ENCODE results near the gene FHL3. TPM values are rescaled to one million over a fixed set of nuclear protein-coding genes. Genes with fewer than 3 reads are reported as not detected.

Gene FHL3
- total RNA-seq, 4 donors from 2014 or later: 6.2 to 18.7 (median 12.4) TPM

- no peak for DNase-seq
- intact Hi-C loops (cut with DNase I): no loop called here
- Histone ChIP-seq H3K4me1 (peaks cover 39 to 80% (median 60%) of the 10 kb centered on the region in 3 donors), H3K4me3 (no peak overlapping the region), H3K36me3 (peaks cover 0 to 25% (median 0%) of the 10 kb centered on the region in 3 donors), H3K27me3 (no peaks in the 10 kb centered on the region), H3K9me3 (no peaks in the 10 kb centered on the region), H3K27ac (peak overlapping the region; percentile 83 to 92 (median 90))
- 86 to 88% methylated on average over 9 to 15 of the region's 25 CpGs for WGBS, 2 donors
- no peak for TF ChIP-seq POLR2A (IDR thresholded peaks at IDR 0.05)
- TF ChIP-seq CTCF (IDR thresholded peaks at IDR 0.05): no peak
Observed at GRCh38 chr1:37997256-37998088, 7.8 kb downstream of the FHL3 start.

GRCh38 chr1:37995751-37996345 lies 9.5 kb downstream of the FHL3 start:
- peak overlapping the region; percentile 83 to 92 (median 90) for H3K27ac ChIP-seq
- TF ChIP-seq CTCF (IDR thresholded peaks at IDR 0.05): no peak
- peak in 1 of 4 donors; percentile 50 for TF ChIP-seq POLR2A (IDR thresholded peaks at IDR 0.05)
- WGBS, 2 donors: 1 to 10% methylated on average over 22 to 40 of the region's 46 CpGs
- H3K9me3 ChIP-seq: no peaks in the 10 kb centered on the region
- intact Hi-C loops (cut with DNase I): no loop called here
- peaks cover 0 to 25% (median 0%) of the 10 kb centered on the region in 3 donors for H3K36me3 ChIP-seq
- peaks cover 28 to 64% (median 46%) of the 10 kb centered on the region in 3 donors for H3K4me1 ChIP-seq
- peak overlapping the region; percentile 48 to 72 (median 60) for H3K4me3 ChIP-seq
- peak; percentile 32 for DNase-seq
- no peaks in the 10 kb centered on the region for H3K27me3 ChIP-seq

GRCh38 chr1:37994886-37995566 lies 10.3 kb downstream of the FHL3 start:
- WGBS, 2 donors: 35 to 56% methylated on average over 9 to 11 of the region's 11 CpGs
- H3K9me3 ChIP-seq: no peaks in the 10 kb centered on the region
- H3K27me3 ChIP-seq: no peaks in the 10 kb centered on the region
- H3K4me1 ChIP-seq: peaks cover 20 to 62% (median 42%) of the 10 kb centered on the region in 3 donors
- peaks cover 0 to 25% (median 0%) of the 10 kb centered on the region in 3 donors for H3K36me3 ChIP-seq
- peak overlapping the region; percentile 83 to 92 (median 90) for H3K27ac ChIP-seq
- TF ChIP-seq CTCF (IDR thresholded peaks at IDR 0.05) (no peak), POLR2A (IDR thresholded peaks at IDR 0.05) (no peak)
- intact Hi-C loops (cut with DNase I): no loop called here
- no peak for DNase-seq
- H3K4me3 ChIP-seq: peak overlapping the region; percentile 48 to 72 (median 60)

- no peak for DNase-seq
- TF ChIP-seq CTCF (IDR thresholded peaks at IDR 0.05) (no peak), POLR2A (IDR thresholded peaks at IDR 0.05) (no peak)
- H3K4me1 ChIP-seq: peaks cover 9 to 30% (median 14%) of the 10 kb centered on the region in 3 donors
- 0 to 1% methylated on average over 9 to 23 of the region's 30 CpGs for WGBS, 2 donors
- peak overlapping the region; percentile 72 to 98 (median 80) for H3K4me3 ChIP-seq
- H3K27me3 ChIP-seq: no peaks in the 10 kb centered on the region
- peak overlapping the region; percentile 69 to 87 (median 78) for H3K27ac ChIP-seq
- no peaks in the 10 kb centered on the region for H3K9me3 ChIP-seq
- peaks cover 11 to 35% (median 17%) of the 10 kb centered on the region in 3 donors for H3K36me3 ChIP-seq
- intact Hi-C loops (cut with DNase I): no loop called here
Observed at GRCh38 chr1:37989361-37989930, 15.9 kb downstream of the FHL3 start.

Data from esophagus squamous epithelium (tissue), 5 donors.